ENCODE measurements around the gene SCRN2. TPM values are rescaled to one million over a fixed set of nuclear protein-coding genes. Genes with fewer than 3 reads are reported as not detected.
A peak's percentile ranks its signal among the peaks of the same experiment; 100 is the strongest.

Gene SCRN2
- polyA plus RNA-seq, 3 donors: 53.5 to 76.2 (median 54.9) TPM

DNA sequence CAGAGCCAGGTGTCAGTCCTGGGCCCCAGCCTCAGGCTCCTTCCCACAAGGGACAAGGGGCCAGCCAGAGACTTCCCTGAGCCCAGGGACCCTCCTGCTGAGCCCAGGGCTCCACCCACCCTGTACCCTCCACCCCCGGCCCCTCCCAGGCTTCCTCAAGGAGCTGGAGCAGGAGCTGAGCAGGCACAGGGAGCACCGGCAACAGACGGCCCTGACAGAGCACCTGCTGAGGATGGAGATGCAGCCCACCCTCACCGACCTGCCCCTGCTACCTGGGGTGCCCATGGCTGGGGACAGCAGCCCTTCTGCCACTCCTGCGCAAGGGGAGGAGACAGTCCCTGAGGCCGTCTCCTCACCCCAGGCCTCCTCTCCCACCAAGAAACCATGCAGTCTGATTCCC lies 4.5 kb downstream of the SCRN2 start:
- DNase-seq (ENCODE audit: extremely low read depth in 1 of 11, low read depth in 9 of 11, low spot score in 4 of 11): no peak

- DNase-seq (ENCODE audit: extremely low read depth in 1 of 11, low read depth in 9 of 11, low spot score in 4 of 11): no peak
Observed at GRCh38 chr17:47834756-47835155, 6.3 kb downstream of the SCRN2 start.

DNA sequence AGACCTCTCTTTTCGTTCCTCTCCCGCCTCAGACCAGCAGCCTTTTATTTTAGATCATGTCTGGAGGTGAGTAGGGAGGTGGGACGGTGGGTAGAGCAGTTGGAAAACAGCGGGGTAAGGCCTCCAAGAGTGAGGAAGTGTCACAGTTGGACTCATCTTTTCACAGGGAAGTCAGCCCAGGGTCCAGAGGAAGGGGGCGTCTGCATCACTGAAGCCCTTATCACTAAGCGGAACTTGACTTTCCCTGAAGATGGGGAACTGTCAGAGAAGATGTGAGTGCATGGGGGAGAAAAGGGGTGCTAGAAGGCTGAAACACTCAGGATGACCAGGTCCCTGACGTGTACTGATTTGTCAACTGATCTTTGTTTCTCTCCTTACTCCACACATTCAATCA lies 9.1 kb downstream of the SCRN2 start:
- no peak for DNase-seq (ENCODE audit: extremely low read depth in 1 of 11, low read depth in 9 of 11, low spot score in 4 of 11)

- DNase-seq (ENCODE audit: extremely low read depth in 1 of 11, low read depth in 9 of 11, low spot score in 4 of 11): peak; percentile 87 to 95 (median 93)
Observed at GRCh38 chr17:47831003-47831933, 9.8 kb downstream of the SCRN2 start, which contains the start of the genes LRRC46 and MRPL10. TSS of gene LRRC46 (plus strand) at chr17:47831670. CDS start at chr17:47831990, 320 bp downstream. TSS of gene MRPL10 (minus strand) at chr17:47831541. CDS start at chr17:47831511, 30 bp downstream.

- DNase-seq (ENCODE audit: extremely low read depth in 1 of 11, low read depth in 9 of 11, low spot score in 4 of 11): no peak
Observed at GRCh38 chr17:47830396-47831002, 10.6 kb downstream of the SCRN2 start.

GRCh38 chr17:47829870-47830269 lies 11.2 kb downstream of the SCRN2 start:
- no peak for DNase-seq (ENCODE audit: extremely low read depth in 1 of 11, low read depth in 9 of 11, low spot score in 4 of 11)

- DNase-seq (ENCODE audit: extremely low read depth in 1 of 11, low read depth in 9 of 11, low spot score in 4 of 11): no peak
Observed at GRCh38 chr17:47823519-47823918, 17.6 kb downstream of the SCRN2 start.

- no peak for DNase-seq (ENCODE audit: extremely low read depth in 1 of 11, low read depth in 9 of 11, low spot score in 4 of 11)
Observed at GRCh38 chr17:47822785-47823184, 18.3 kb downstream of the SCRN2 start.

DNA sequence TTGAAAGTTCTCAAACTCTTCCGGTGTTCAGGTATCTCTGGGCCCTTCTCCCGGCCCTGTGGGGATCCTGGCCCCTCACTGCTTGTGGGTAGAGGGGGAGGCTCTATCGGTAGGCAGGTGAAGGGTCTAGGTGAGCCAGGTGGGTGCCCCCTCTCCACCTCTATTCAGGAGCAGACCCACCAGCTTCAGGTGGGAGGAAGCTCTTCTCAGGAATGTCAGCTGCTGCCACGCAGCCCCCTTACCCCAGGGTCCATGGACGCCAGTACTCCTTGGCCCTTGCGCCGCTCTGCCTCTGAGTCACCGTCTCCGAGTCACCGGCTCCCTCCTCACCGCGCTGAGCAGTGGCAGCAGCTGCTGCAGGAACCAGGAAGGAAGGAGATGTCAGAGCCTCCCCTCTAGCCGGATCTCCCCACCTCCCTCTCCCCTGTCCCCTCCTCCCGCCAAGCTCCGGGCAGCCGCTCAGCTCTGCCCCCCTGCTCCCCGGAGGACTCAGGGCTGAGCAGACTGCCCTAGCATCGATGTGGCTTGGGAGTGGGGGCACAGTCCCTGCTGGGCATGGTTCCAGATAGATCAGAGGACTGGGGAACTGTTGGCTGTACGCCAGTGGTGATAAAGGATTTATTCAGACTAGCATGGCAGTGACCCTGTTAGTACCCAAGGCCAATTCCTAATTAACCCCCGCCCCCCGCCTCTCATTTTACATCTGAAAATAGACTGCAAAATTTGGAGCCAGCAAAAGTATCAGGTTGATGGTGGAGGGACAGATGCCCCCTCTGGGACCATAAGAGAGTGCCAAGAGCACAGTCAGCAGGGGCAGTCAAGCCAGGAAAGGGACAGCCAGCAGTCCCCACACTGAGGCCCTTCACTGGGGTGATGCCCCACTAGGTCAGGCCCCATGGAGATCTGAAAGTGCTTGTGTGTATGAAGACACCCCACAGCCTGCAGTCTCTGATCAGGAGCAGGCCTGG lies 19.4 kb downstream of the SCRN2 start, which contains the start of gene OSBPL7:
Gene OSBPL7, minus strand, starts transcription at position 371 of the 968 bp plus-strand sequence. CDS start 1,516 bp downstream, outside the sequence.
- peak in 10 of 11 donors; percentile 55 to 85 (median 66) for DNase-seq (ENCODE audit: extremely low read depth in 1 of 11, low read depth in 9 of 11, low spot score in 4 of 11)

GRCh38 chr17:47821031-47821423 lies 20.0 kb downstream of the SCRN2 start:
- DNase-seq (ENCODE audit: extremely low read depth in 1 of 11, low read depth in 9 of 11, low spot score in 4 of 11): no peak

DNA sequence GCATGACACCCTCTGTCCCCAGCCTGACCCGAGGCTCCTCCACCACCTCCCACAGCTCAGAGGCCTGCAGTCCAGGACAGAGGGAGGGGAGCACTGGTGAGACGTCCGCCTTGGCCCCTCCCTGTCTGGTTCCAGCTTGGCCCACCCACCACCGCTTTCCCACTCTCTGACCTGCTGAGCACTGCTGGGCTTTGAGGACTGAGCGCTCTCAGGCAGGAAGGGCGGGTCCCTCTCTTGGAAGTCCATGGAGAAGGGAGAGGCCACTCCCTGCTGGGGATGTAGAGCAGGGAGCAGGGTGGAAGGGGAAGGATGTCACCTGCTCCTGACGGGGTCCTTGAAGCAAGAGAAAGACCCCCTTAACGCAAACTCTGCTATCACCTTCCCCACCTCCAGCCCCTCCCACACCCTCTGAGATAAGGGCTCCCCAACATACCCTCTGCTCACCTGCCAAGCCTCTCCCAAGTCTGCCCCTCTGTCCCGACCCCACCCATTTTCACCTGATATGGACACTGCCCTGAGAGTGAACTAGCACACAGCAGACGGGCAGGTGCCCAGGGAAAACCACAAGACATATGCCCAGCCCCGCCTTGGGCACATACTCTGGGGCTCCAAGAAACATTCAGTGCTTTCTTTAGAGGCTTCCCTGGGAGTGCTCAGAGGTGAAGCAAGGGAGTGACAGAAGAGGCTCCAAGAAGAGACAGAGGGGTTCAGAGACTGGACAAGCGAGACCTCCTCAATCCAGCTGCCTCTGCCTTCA lies 20.9 kb downstream of the SCRN2 start:
- DNase-seq (ENCODE audit: extremely low read depth in 1 of 11, low read depth in 9 of 11, low spot score in 4 of 11): no peak

DNA sequence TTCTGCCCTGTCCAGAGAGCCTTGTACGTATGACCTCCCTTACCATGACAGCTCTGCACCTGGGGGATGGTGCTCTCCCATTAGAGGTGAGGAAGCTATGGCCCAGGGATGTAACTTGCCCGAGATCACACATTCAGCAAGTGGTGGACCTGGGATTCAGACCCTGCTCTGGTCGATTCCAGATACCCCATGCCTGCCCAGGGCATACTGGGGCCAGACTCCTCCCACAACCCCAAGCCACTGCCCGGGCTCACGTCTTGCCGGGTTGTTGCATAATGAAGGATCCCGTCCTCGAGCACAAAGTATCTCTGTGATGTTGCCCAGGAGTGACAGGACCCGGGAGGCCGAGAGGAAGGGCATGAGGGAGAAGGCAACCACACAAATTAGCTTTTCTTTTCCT lies 21.6 kb downstream of the SCRN2 start:
- DNase-seq (ENCODE audit: extremely low read depth in 1 of 11, low read depth in 9 of 11, low spot score in 4 of 11): no peak

GRCh38 chr17:47818002-47818695 lies 22.9 kb downstream of the SCRN2 start:
- DNase-seq (ENCODE audit: extremely low read depth in 1 of 11, low read depth in 9 of 11, low spot score in 4 of 11): no peak

DNA sequence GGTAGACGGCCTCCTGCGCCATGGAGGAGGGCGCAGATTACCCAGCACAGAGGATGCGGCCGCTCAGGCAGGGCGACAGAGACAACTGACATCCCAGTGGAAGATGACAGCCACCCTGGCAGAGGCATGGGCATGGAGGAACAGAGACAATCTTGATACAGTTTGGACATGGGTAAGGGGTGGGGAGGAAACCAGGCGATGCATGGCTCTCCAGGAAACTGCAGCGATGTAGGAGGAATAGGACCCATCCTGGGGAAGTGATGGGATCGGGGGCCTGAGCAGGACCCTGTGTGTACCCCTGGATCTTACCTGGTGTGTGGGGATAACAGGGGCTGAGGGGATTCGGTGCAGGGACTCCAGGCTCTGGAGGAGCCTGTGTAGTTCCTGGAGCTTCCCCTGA lies 24.1 kb downstream of the SCRN2 start:
- no peak for DNase-seq (ENCODE audit: extremely low read depth in 1 of 11, low read depth in 9 of 11, low spot score in 4 of 11)

DNA sequence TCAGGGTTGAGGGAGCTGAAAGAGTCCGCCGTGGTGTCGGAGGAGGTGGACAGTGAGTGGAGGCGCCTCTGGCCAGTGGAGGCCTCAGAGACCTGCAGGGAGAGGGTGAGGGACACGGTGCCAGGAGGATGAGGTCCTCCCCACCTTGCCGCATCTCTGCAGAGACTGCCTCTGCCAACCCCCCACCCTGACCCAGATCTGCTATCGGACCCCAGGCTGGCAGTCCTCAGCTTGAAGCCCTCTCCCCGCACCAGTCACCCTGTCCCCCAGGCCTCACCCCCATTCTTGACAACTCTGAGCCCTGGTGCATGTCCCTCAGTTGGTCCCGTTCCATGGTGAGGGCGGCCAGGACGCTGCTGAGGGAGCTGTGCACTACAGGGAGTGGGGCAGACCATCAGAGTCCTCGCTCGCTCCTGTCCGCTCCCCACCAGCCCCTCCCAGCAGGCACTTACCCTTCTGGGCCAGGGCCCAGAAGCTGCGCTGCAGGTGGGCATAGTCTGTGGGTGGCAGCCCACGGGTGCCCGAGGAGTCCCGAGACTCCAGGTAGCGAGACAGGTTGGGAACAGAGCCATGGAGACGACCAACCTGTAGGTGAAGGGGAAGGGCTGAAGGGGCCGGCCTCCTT lies 24.9 kb downstream of the SCRN2 start:
- DNase-seq (ENCODE audit: extremely low read depth in 1 of 11, low read depth in 9 of 11, low spot score in 4 of 11): no peak

GRCh38 chr17:47815106-47815918 lies 25.8 kb downstream of the SCRN2 start:
- DNase-seq (ENCODE audit: extremely low read depth in 1 of 11, low read depth in 9 of 11, low spot score in 4 of 11): no peak

Measured in renal cortex interstitium (tissue), 11 donors.